Panc1 (cell line): ENCODE data around the gene ZIC2. TPM values are rescaled to one million over a fixed set of nuclear protein-coding genes. Genes with fewer than 3 reads are reported as not detected.

Experiments used
- ATAC-seq: fragments of 200-7000 bp; cut with Tn5 transposase; 2 replicates; pipeline ENCODE4 v1.9.1; 2020; ENCODE audit warnings: mild to moderate bottlenecking, moderate library complexity
- BruUV-seq: library from RNA; stranded (reverse); fragments of 400-500 nt; replicated peaks from 2 replicates; lab custom pipeline; 2021; lab: Mats Ljungman, UMichigan
- CTCF ChIA-PET: fragments of 300-600 bp; sonication (Branson Sonifier 250); formaldehyde crosslinking; loops from one replicate; lab custom pipeline; 2022; ENCODE audit warnings: antibody characterized with exemption; lab: Charles Lee
- POLR2A ChIA-PET: fragments of 300-600 bp; sonication (Branson Sonifier 250); formaldehyde crosslinking; loops from one replicate; lab custom pipeline; 2022; ENCODE audit warnings: antibody characterized with exemption; lab: Charles Lee
- DNase-seq: peaks from one replicate; pipeline ENCODE4 v3.0.0-alpha.2; 2010; ENCODE audit warnings: low read depth, low spot score
- H3K27ac ChIP-seq: 2 replicates; pipeline ENCODE4 v1.5.1; 2011; ENCODE audit warnings: mild to moderate bottlenecking, low read length, inconsistent platforms
- H3K27me3 ChIP-seq: fragments of 200-500 bp; sonication (Bioruptor generic); 2 replicates; pipeline ENCODE4 v1.6.0; 2014; ENCODE audit warnings: low read length, inconsistent platforms; ENCODE audit not compliant: control insufficient read depth, insufficient read depth
- H3K36me3 ChIP-seq: fragments of 200-500 bp; sonication (Bioruptor generic); 2 replicates; pipeline ENCODE4 v1.5.1; 2014; ENCODE audit warnings: inconsistent platforms, mild to moderate bottlenecking, low read length, moderate library complexity; ENCODE audit not compliant: control insufficient read depth, insufficient read depth
- H3K4me1 ChIP-seq: 2 replicates; pipeline ENCODE4 v1.5.1; 2011; ENCODE audit warnings: inconsistent platforms, mild to moderate bottlenecking, low read length, moderate library complexity; ENCODE audit not compliant: control insufficient read depth, insufficient read depth
- H3K4me3 ChIP-seq, 2 experiments: 2 replicates each; pipeline ENCODE4 v1.5.1; 2011 to 2012; ENCODE audit warnings: low read depth in 2 of 2, low read length in 2 of 2, mild to moderate bottlenecking in 2 of 2, inconsistent platforms in 1 of 2, moderate library complexity in 1 of 2
- H3K9me3 ChIP-seq: fragments of 200-500 bp; sonication (Bioruptor generic); 2 replicates; pipeline ENCODE4 v1.5.1; 2014; ENCODE audit warnings: low read depth, mild to moderate bottlenecking, inconsistent platforms, low read length, moderate library complexity; ENCODE audit not compliant: control insufficient read depth, insufficient read depth
- CTCF ChIP-seq: fragments of 450-650 bp; IDR thresholded peaks from 2 replicates; pipeline ENCODE4 v1.5.1; 2017; ENCODE audit warnings: mild to moderate bottlenecking
- POLR2AphosphoS5 ChIP-seq: IDR thresholded peaks from 2 replicates; pipeline ENCODE4 v1.6.1; 2012; ENCODE audit warnings: mild to moderate bottlenecking, low read depth, low read length, moderate library complexity
- SIN3A ChIP-seq: IDR thresholded peaks from 2 replicates; pipeline ENCODE4 v1.6.1; 2012; ENCODE audit warnings: low read depth, mild to moderate bottlenecking, low read length, moderate library complexity, borderline replicate concordance; ENCODE audit not compliant: insufficient read depth
- TCF7L2 ChIP-seq: IDR thresholded peaks from 2 replicates; pipeline ENCODE4 v1.6.1; 2011; ENCODE audit warnings: mild to moderate bottlenecking, low read depth, low read length, inconsistent platforms
- in situ Hi-C: cut with HindIII; loops from 2 replicates; pipeline ENCODE4 v1.10.0; 2016; ENCODE audit warnings: low sequenced_read_pairs, low pct_unique_long_range_greater_than_20kb
- intact Hi-C: fragments of 100-400 bp; cut with micrococcal nuclease; formaldehyde crosslinking; loops from one replicate; pipeline ENCODE4 v1.10.0; 2022; ENCODE audit not compliant: unreplicated experiment
- total RNA-seq: library from RNA; stranded (reverse); gene quantifications from one replicate; pipeline ENCODE4 v1.2.1, GENCODE V29; 2021; ENCODE audit not compliant: unreplicated experiment
- TF ChIP-seq, protein P1 (sequence below), 2 experiments: IDR thresholded peaks; 2 replicates each; pipeline ENCODE4 v1.6.1; 2011 to 2012; ENCODE audit warnings: low read depth in 2 of 2, control low read depth in 1 of 2, low read length in 1 of 2, mild to moderate bottlenecking in 1 of 2, moderate library complexity in 1 of 2; ENCODE audit not compliant: insufficient read depth in 1 of 2

The ZIC2 gene
- total RNA-seq, 1 experiment from 2014 or later, result 54.5 TPM

- in situ Hi-C loops, result no loop called here
- H3K4me3 ChIP-seq, result no peak overlapping the region
- intact Hi-C loops, result no loop called here
- no peaks in the 10 kb centered on the region for H3K36me3 ChIP-seq
- no TSS peak for BruUV-seq
- H3K27me3 ChIP-seq, result no peaks in the 10 kb centered on the region
- ChIA-PET CTCF (no interaction called here), POLR2A (no interaction called here)
- ATAC-seq (no peak), DNase-seq (no peak)
- H3K4me1 ChIP-seq, result peaks cover 9% of the 10 kb centered on the region
- TF ChIP-seq CTCF (no peak), TCF7L2 (no peak), POLR2AphosphoS5 (no peak), SIN3A (no peak)
- TF ChIP-seq, protein P1, sequence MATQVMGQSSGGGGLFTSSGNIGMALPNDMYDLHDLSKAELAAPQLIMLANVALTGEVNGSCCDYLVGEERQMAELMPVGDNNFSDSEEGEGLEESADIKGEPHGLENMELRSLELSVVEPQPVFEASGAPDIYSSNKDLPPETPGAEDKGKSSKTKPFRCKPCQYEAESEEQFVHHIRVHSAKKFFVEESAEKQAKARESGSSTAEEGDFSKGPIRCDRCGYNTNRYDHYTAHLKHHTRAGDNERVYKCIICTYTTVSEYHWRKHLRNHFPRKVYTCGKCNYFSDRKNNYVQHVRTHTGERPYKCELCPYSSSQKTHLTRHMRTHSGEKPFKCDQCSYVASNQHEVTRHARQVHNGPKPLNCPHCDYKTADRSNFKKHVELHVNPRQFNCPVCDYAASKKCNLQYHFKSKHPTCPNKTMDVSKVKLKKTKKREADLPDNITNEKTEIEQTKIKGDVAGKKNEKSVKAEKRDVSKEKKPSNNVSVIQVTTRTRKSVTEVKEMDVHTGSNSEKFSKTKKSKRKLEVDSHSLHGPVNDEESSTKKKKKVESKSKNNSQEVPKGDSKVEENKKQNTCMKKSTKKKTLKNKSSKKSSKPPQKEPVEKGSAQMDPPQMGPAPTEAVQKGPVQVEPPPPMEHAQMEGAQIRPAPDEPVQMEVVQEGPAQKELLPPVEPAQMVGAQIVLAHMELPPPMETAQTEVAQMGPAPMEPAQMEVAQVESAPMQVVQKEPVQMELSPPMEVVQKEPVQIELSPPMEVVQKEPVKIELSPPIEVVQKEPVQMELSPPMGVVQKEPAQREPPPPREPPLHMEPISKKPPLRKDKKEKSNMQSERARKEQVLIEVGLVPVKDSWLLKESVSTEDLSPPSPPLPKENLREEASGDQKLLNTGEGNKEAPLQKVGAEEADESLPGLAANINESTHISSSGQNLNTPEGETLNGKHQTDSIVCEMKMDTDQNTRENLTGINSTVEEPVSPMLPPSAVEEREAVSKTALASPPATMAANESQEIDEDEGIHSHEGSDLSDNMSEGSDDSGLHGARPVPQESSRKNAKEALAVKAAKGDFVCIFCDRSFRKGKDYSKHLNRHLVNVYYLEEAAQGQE (IDR thresholded peaks at IDR 0.05; ENCODE audit: insufficient read depth in 1 of 2, low read depth in 2 of 2, low read length in 1 of 2), result no peak
- no peak overlapping the region for H3K27ac ChIP-seq
- no peaks in the 10 kb centered on the region for H3K9me3 ChIP-seq
Measured at GRCh38 chr13:99998261-99998660, 16.7 kb downstream of the ZIC2 start.

DNA sequence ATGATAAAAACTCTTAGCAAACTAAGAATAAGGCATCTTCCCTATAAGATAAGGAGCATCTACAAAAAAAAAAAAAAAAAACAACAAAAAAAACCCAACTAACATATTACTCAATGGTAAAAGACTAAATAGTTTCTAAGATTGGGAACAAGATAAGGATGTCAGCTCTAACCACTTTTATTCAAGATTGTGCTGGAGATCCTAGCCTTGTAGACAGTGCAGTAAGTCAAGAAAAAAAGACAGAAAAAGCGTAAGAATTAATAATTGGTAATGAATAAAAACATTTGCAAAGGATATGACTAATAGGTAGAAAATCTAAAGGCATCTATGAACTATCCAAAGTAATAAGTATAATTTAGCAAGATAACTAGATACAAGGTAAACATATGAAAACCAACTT lies 33.0 kb downstream of the ZIC2 start:
- TF ChIP-seq, protein P1 (IDR thresholded peaks at IDR 0.05; ENCODE audit: insufficient read depth in 1 of 2, low read depth in 2 of 2, low read length in 1 of 2), result no peak
- TF ChIP-seq SIN3A (no peak), CTCF (no peak), TCF7L2 (no peak), POLR2AphosphoS5 (no peak)
- no peak for DNase-seq
- CTCF ChIA-PET, result no interaction called here

More for the DNA sequence above, 33.0 kb downstream of the ZIC2 start:
- no peaks in the 10 kb centered on the region for H3K36me3 ChIP-seq
- H3K27ac ChIP-seq, result no peak overlapping the region
- H3K9me3 ChIP-seq, result no peaks in the 10 kb centered on the region
- intact Hi-C loops (no loop called here), in situ Hi-C loops (no loop called here)
- no peak for ATAC-seq
- no peaks in the 10 kb centered on the region for H3K4me1 ChIP-seq
- no TSS peak for BruUV-seq
- H3K4me3 ChIP-seq, result no peak overlapping the region
- no peaks in the 10 kb centered on the region for H3K27me3 ChIP-seq
- POLR2A ChIA-PET, result no interaction called here
